ENCODE results near the gene PNLIPRP2.

PNLIPRP2 gene

GRCh38 chr10:116686632-116687031 is 65.9 kb downstream of the PNLIPRP2 start:
- DNase-seq: no peak

- DNase-seq: no peak
These were observed 66.9 kb downstream of the PNLIPRP2 start for GRCh38 chr10:116687633-116688032.

- DNase-seq: no peak
These were observed 67.5 kb downstream of the PNLIPRP2 start for GRCh38 chr10:116688241-116688711.

- no peak for DNase-seq
These were observed 68.2 kb downstream of the PNLIPRP2 start for GRCh38 chr10:116688741-116689495.

- DNase-seq: no peak
These were observed 69.0 kb downstream of the PNLIPRP2 start for GRCh38 chr10:116689744-116690143.

- DNase-seq: no peak
These were observed 69.9 kb downstream of the PNLIPRP2 start for GRCh38 chr10:116690356-116691322.

- DNase-seq: no peak
These were observed 70.9 kb downstream of the PNLIPRP2 start for GRCh38 chr10:116691635-116692034.

GRCh38 chr10:116692225-116692624 is 71.5 kb downstream of the PNLIPRP2 start:
- no peak for DNase-seq

- DNase-seq: no peak
These were observed 73.6 kb downstream of the PNLIPRP2 start for GRCh38 chr10:116694243-116694926.
